Activated CD4-positive, alpha-beta T cell treated with anti-CD3 and anti-CD28 coated beads, Interleukin-10, Interleukin-2, amounts not matched to agents 100 ng/mL and 50 ng/mL, durations not matched to agents 16 hours and 8 hours (primary cell): ENCODE data around the gene TSC22D3.
"Not testable (repeated sequence)": the region's sequence is repeated elsewhere in the genome, so short reads cannot be mapped to it uniquely, and the experiment has no call there.

Source experiments
- DNase-seq: peaks from one replicate; pipeline ENCODE4 v3.0.0-alpha.2; 2020

Gene TSC22D3

DNA sequence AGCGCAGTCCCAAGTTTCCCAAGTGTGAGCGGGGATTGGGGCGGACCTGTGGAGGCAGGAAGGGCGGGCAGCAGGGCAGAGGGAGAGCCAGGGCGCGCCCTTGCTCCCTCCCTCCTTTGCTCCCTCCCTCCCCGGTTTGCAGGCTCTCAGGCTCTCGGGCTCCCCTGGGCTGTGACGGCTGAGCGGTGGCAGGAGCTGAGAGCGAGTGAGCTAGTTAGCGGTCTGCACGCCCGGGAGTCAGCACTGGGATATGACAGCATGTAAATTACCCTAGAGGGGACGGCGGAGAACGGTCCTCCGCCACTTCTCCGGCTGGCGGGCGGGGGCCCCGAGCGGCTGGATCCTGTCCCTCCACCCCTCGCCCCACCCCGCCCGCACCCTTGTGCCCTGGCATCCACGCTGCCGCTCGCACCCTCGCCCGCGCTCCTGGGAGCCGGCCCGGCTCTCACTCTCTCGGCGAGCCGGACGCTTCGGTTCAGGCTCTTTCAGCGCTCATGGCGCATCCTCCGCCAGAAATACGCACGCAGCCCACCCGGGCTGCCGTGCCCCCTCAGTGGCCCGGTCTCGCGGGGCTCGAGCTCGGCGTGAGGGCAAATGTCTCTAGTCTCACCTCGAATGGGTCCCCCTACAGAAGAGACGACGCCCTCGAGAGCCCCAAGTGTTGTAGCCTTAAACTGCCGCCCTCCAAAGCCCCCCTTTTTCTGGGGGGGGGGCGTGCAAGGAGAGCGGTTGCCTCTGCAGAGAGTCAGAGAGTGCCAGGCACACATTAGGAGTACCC, at the start of gene TSC22D3:
TSC22D3 (minus strand) TSS at position 54 of the 778 bp plus-strand sequence. CDS start 368 bp downstream, outside the sequence.
- DNase-seq, result peak; percentile 48

DNA sequence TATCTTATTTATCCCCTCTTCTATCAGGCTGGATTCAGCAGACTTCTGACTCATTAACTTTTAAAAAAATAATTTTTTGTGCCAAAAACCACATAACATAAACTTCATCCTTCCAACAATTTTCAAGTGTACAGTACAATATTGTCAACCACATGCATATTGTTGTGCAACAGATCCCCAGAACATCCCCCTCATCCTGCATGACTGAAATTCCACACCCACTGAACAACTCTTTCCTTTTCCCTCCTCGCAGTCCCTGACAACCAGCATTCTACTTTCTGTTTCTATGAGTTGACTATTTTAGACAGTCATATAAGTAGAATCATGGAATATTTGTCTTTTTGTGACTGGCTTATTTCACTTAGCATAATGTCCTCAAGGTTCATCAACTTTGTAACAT, 47.9 kb upstream of the TSC22D3 start:
- no peak for DNase-seq

DNA sequence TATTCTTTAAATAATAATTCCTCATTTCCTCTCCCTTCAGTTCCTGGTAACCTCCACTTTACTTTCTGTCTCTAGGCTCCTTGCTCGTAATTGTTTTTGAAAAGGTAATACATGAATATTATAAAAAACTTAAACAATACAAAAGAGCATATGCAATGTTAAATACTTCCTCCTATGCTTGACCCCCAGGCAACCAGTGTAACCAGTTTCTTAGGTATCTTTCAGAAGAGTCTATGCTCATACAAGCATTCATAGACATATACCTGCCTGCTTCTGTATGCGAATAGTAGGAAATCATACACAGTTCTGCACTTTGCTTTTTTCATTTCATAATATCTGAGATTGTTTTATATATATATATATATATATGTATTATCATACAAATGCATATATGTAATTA, 47.5 kb upstream of the TSC22D3 start:
- no peak for DNase-seq

GRCh38 chrX:107818900-107819521, 43.4 kb upstream of the TSC22D3 start:
- DNase-seq, result no peak

GRCh38 chrX:107810053-107810452, 34.5 kb upstream of the TSC22D3 start:
- DNase-seq, result not testable (repeated sequence)

- no peak for DNase-seq
Measured at GRCh38 chrX:107805179-107805578, 29.6 kb upstream of the TSC22D3 start.

DNA sequence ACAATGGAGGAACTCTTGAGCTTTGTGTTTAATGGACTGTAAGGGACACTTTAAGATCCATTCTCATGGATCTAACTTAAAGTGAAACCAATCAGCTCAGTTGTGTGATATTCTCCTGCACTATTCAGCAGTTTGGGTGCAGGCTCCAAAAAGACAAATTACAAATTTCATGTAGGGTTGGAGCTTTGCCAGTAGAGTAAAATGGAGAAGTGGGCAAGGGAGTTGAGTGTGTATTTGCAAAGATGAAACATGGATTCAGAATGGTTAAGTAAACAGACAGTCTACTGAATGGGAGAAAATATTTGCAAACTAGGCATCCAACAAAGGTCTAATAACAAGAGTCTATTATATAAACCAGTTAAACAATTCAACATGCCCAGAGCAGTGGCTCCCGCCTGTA, 28.8 kb upstream of the TSC22D3 start:
- DNase-seq, result no peak

DNA sequence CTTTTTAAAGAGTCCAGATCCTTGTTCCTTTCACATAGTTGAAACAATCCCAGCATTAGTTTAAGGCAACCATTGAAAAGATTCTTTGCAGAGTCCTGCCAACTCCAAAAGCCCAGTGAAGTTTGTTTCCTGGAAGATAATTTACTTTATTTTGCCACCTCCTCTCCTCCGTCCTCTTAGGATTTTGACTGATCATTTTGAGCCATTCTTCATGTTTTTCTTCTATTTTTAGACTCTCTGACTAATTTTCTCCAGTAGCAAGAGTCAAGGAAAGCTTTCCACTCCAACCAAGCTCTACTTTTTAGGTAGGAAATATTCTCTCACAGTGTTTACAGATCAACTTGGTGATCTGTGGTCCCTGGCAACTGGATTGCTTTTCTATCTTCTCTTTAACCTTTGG, 12.2 kb upstream of the TSC22D3 start:
- DNase-seq, result no peak

- no peak for DNase-seq
Measured at GRCh38 chrX:107780525-107780924, 4.9 kb upstream of the TSC22D3 start.

- DNase-seq, result no peak
Measured at GRCh38 chrX:107777536-107777832, 1.9 kb upstream of the TSC22D3 start, which contains the start of gene NCBP2L. TSS of gene NCBP2L (plus strand) at chrX:107777733. CDS start at chrX:107794221, 16,488 bp downstream.

DNA sequence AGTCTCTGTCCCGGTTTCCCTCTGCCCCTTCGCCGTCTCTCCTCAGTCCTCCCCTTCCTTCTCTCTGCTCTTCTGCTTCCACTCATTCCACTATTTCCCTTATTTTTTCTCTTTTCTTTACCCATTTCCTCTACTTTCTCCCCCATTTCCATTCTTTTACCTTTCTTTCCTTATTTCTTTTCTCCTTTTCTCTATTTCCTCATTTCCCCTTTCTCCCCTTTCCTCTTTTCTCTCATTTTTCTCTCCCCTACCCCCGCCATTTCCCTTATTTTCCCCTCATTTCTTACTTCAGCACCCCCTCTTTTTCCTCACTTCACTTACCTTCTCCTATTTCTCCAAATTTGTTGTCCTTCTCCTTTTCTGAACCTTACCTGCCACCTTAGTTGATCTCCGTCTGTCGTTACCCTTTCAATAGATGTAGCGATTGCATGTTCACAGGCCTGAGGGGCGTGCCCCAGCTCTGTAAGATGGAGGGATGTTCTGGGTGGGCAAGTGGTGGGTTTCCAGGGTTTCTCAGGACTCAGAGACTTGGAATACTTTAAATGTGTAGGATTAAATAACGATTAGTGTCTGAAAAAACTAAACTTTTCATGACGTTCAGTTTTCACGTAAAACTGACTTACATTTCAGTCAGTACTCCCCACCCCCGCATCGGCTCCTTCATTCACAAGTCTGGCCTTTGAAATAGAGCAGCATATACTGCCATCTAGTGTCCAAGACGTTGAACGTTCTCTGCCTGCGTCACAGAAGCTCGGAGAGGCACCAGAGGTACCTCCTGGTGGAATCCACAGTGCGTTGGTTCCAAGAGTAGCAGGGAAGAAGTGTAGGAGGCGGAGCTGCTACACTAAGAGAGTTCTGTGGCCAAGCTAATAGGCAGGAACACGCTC, 1.3 kb upstream of the TSC22D3 start:
- DNase-seq, result peak; percentile 85

DNA sequence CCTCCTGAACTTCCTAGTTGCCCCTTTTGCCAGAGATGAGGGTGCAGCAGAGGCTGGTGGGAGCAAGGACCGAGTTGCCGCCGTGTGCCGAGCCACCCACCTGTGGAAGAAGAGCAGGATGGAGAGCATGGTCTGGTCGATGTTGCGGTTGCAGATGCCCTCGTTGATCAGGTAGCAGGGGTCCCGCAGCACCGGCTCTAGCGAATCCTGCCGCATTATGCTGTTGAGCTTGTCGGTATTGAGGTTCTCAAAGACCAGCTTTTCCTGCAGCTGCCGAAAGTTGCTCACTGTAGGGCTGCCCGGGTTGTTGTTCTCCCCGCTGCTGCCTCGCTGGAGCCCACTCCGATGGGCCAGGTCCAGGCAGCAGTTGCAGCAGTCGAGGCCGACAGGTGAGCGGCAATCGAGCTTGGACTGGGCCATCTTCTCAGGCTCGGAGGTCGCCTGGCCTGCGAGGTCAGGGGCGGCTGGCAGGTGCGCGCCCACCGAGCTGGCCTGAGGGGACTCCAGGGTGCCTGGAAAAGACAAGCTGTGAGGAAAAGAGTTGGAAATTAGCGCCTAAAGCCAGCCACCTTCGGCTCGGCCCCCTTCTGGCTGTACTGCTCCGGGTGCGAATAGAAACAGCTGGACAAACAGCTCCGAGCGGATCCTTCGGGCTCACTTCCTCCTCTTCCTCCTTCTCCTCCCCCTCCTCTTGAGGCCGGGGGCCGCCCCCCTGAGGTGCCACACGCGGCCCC, 420 bp downstream of the TSC22D3 start:
- no peak for DNase-seq

DNA sequence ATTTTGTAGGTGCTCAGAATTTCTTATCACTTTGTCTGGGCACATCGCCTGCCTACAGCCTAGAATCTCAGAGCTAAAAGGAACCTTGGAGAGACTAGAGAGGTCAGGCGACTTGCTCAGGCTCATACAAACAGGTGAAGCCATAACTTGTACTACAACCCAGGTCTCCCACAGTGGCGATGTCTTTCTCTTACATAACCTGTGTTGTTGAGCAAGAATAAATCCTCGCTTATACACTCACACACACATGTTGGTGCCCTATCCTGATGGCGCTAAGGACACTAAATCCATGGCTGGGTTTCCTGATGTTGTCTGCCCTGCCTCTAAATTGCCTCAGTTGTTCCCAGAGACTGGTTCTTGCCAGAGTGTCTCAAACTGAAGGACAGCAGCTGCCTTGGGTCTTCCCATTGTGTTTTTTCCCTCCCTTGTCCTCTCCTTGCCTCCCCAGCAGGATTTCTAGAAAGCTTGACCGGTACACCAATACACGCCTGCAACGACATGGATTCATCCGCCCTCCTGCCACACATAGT, 1.6 kb downstream of the TSC22D3 start:
- DNase-seq, result no peak

DNA sequence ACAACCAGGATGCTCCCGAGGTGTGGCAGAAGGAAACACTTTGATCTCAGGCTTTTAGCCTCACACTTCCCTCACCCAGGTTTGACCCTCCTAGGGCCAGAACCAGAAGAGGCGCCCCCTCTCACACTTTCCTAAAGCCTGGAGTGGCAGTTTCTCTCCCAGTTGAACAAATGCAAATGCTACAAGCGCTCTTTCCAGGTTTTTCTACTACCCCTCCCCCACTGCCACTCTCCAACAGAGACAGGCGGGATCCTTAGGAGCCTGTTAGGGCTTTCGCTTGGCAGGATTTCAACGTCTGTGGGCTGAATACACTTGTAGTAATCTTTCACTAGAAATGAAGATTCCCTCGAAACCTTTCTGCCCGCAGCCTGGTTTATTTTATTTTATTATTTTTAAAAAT, 2.4 kb downstream of the TSC22D3 start:
- no peak for DNase-seq

DNA sequence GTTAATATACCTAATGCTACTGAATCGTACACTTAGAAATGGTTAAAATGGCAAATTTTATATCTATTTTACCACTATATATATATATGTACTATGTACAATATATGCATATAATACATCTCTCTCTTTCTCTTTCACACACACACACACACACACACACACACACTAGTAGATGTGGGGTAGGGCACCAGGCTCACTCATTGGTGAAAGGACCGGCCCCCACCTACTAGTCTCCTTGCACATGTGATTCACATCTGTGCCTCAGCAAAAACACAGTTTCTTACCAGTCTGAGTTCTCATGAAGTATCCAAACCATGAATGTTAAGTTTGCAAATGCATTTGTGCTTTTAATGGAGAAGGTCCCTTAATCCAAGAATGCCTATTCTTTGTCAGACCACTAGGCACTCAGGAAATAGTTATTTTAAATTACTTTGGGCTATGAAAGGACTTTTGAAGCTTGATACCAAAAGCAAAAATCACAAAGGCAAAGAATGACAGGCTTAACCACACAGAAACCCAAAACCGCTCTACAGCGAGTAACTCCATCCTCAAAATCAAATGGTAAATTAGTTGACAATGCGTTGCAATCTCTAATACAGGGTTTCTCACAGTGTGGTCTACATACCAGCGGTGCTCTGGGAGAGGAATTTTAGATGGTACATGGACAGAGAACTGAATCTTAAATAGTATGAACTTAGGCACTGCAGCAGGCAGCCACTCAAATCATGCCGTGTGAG, 5.8 kb downstream of the TSC22D3 start:
- no peak for DNase-seq

DNA sequence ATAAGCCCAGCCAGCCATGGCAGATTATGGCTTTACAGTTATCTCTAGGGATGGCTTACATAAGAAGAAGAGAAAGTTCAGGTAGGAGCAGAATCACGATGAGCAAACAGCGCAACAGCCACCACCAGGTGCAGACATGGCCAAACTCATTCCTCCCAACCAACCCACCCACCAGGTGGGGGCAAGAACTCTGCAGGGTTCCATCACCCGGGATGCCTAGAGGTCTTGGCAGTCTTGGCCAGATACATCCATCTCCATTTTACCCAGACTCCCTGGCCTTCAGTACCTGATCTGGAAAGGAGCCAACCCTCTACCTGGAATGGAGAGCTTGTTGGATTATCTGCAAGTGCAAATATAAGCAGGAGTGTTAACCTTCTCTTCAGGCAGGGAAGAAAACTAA, 7.5 kb downstream of the TSC22D3 start:
- no peak for DNase-seq

GRCh38 chrX:107766470-107767150, 9.0 kb downstream of the TSC22D3 start:
- DNase-seq, result no peak

DNA sequence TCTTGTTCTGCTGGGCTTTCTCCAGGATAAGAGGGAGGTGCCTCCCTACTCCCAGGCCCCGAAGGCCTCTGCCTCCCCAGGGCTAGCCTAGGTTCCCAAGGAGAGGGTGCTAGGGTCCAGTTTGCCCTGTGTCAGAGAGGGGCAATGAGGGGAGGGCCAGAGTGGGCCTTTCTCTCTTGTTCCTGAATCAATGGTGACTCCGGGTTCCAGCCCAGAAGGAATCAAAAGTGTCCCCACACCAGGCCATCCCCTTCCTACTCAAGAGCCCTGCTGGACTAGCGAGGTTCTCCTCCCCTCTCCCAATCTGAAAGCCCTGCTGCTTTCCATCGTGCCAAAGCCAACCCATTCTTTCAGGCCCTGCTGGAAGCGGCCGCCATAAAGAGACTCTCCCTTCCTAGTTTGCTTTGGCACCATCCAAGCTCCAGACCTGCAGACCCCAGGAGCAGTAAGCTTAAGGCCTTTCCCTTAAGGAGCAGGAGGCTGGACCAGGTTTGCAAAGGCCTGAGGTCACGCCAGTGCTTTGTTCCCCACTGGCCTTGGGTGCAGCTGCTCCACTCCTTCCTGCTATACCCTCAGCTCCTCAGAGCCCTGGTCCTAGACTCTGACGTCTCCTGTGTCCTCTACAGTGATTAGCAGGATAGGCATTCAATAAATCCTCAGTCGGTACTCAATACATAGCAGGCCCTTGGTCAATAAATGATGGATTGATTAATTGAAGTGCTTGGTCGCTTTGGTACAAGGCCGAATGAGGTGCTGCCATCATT, 10.6 kb downstream of the TSC22D3 start:
- no peak for DNase-seq

DNA sequence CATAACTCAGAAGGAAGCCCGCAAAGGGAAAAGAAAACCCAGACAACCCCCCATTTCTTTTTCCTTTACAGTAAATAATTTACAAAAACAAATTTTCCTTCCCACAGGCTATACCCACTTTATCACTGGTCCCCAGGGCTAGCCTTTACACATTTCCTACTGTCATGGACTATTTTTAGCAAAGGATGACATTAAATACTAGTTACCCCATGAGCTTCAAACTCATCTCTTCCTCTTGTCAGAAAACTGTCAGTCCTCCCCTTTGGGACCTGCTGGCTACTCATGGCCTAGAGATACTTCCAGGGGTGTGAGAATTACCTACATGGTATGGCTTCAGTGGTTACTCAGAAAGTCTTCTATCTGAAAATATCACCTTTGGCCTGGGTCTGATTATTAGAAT, 11.9 kb downstream of the TSC22D3 start:
- DNase-seq, result no peak

- DNase-seq, result no peak
Measured at GRCh38 chrX:107760304-107761077, 15.1 kb downstream of the TSC22D3 start.
